Kidney (tissue), 14 donors: ENCODE measurements around the gene PARN. TPM values are rescaled to one million over a fixed set of nuclear protein-coding genes. Genes with fewer than 3 reads are reported as not detected.

Experiments
- DNase-seq, 5 donors: peaks; one replicate each; pipeline ENCODE4 v3.0.0-alpha.2; 2013 to 2020
- FAIRE-seq: peaks from 2 replicates; lab custom pipeline; 2012; peaks lifted over from hg19 to GRCh38; lab: Jason Lieb, UNC
- H3K27ac ChIP-seq, 2 donors: one replicate each; pipeline ENCODE4 v1.7.0; 2013; ENCODE audit warnings: low read depth in 2 of 2, low read length in 2 of 2, inconsistent platforms in 1 of 2
- H3K27me3 ChIP-seq: one replicate; pipeline ENCODE4 v1.7.1; 2013; ENCODE audit warnings: low read length, inconsistent platforms; ENCODE audit not compliant: control insufficient read depth, insufficient read depth
- H3K36me3 ChIP-seq, 3 donors: one replicate each; pipeline versions ENCODE4 v1.7.0 to v1.7.1; 2013; ENCODE audit warnings: low read length in 3 of 3, control low read depth in 1 of 3, inconsistent platforms in 1 of 3; ENCODE audit not compliant: insufficient read depth in 3 of 3, control insufficient read depth in 2 of 3
- H3K4me1 ChIP-seq, 3 donors: one replicate each; pipeline versions ENCODE4 v1.7.0 to v1.7.1; 2013; ENCODE audit warnings: low read length in 3 of 3, inconsistent platforms in 1 of 3, low read depth in 1 of 3; ENCODE audit not compliant: control insufficient read depth in 2 of 3, insufficient read depth in 2 of 3
- H3K4me3 ChIP-seq, 3 donors: one replicate each; pipeline versions ENCODE4 v1.7.0 to v1.8.1; 2013; ENCODE audit warnings: low read length in 3 of 3, control low read depth in 1 of 3, inconsistent platforms in 1 of 3
- H3K9ac ChIP-seq, 3 donors: one replicate each; pipeline versions ENCODE4 v1.7.0 to v1.7.1; 2013; ENCODE audit warnings: low read length in 3 of 3, control low read depth in 1 of 3, inconsistent platforms in 1 of 3
- H3K9me3 ChIP-seq, 3 donors: one replicate each; pipeline versions ENCODE4 v1.7.0 to v1.7.1; 2013; ENCODE audit warnings: low read length in 3 of 3, control low read depth in 1 of 3, inconsistent platforms in 1 of 3; ENCODE audit not compliant: control insufficient read depth in 2 of 3, insufficient read depth in 1 of 3
- intact Hi-C: fragments of 100-400 bp; cut with DNase I; formaldehyde crosslinking; loops from one replicate; pipeline ENCODE4 v1.11.1; 2022
- polyA plus RNA-seq: library from polyadenylated mRNA; stranded (reverse); fragments of 350-450 nt; fragmentation: Illumina TruSeq; extraction: RNeasy Lipid Tissue Mini Kit (QIAGEN cat#74804); gene quantifications from one replicate; pipeline ENCODE4 v1.2.3, GENCODE V29; 2014; ENCODE audit warnings: low read depth, low replicate concordance; ENCODE audit not compliant: insufficient read depth
- total RNA-seq: library from RNA; stranded (reverse); fragmentation: NEBNext Ultra II Directional; extraction: Animal tissue kit (Norgen Biotek cat#: 25700); gene quantifications from one replicate; pipeline ENCODE4 v1.2.1, GENCODE V29; 2021
- TF ChIP-seq, protein P1 (sequence below): IDR thresholded peaks from 3 replicates; pipeline ENCODE4 v1.5.1; 2012; ENCODE audit warnings: mild to moderate bottlenecking, moderate library complexity, borderline replicate concordance; ENCODE audit not compliant: insufficient read depth; ENCODE audit errors: extremely low read depth
- donor health status: control.
- donor health status: control.
- donor health status: control.
- donor health status: control.
- donor health status: control.
- donor health status: DM: yes; HTN: yes; CAD: no.
- donor health status: Normal renal cell carcinoma (clear cell type).

PARN gene
- total and polyA plus RNA-seq, 2 donors from 2014 or later, result 17.3 to 32.5 TPM

DNA sequence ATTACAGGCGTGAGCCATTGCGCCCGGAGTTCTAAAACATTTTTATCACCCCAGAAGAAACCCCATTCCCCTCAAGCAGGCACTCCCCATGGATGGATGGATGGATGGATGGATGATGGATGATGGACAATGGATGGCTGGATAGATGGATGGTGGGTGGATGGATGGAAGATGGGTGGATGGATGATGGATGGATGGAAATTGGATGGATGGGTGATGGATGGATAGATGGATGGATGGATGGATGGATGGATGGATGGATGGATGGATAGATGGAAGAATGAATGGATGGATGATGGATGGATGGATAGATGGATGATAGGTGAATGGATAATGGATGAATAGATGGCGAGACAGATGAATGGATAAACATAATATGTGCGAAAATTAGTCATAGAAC is 47.6 kb upstream of the PARN start:
- no peaks in the 10 kb centered on the region for H3K36me3 ChIP-seq
- TF ChIP-seq, protein P1, sequence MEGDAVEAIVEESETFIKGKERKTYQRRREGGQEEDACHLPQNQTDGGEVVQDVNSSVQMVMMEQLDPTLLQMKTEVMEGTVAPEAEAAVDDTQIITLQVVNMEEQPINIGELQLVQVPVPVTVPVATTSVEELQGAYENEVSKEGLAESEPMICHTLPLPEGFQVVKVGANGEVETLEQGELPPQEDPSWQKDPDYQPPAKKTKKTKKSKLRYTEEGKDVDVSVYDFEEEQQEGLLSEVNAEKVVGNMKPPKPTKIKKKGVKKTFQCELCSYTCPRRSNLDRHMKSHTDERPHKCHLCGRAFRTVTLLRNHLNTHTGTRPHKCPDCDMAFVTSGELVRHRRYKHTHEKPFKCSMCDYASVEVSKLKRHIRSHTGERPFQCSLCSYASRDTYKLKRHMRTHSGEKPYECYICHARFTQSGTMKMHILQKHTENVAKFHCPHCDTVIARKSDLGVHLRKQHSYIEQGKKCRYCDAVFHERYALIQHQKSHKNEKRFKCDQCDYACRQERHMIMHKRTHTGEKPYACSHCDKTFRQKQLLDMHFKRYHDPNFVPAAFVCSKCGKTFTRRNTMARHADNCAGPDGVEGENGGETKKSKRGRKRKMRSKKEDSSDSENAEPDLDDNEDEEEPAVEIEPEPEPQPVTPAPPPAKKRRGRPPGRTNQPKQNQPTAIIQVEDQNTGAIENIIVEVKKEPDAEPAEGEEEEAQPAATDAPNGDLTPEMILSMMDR, result no peak
- H3K27ac ChIP-seq, result no peak overlapping the region
- FAIRE-seq (no peak), DNase-seq (no peak)
- no peaks in the 10 kb centered on the region for H3K9me3 ChIP-seq
- intact Hi-C loops, result no loop called here
- H3K4me1 ChIP-seq, result no peaks in the 10 kb centered on the region
- no peak overlapping the region for H3K4me3 ChIP-seq
- no peaks in the 10 kb centered on the region for H3K27me3 ChIP-seq
- H3K9ac ChIP-seq, result no peak overlapping the region

DNA sequence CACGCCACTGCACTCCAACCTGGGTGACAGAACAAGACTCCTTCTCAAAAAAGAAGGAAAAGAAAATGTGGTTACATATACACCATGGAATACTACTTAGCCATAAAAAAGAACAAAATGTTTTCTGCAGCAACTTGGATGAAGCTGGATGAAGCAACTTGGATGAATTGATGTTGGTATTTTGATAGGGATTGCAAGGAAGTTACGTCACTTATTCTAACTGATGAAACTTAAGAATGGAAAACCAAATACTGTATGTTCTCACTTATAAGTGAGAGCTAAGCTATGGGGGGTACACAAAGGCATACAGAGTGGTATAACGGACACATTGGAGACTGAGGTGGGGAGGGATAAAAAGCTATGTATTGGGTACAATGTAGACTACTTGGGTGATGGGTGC is 46.6 kb upstream of the PARN start:
- Histone ChIP-seq H3K27ac (no peak overlapping the region), H3K9ac (no peak overlapping the region), H3K4me1 (no peaks in the 10 kb centered on the region), H3K36me3 (no peaks in the 10 kb centered on the region), H3K27me3 (no peaks in the 10 kb centered on the region), H3K9me3 (no peaks in the 10 kb centered on the region), H3K4me3 (no peak overlapping the region)
- FAIRE-seq (no peak), DNase-seq (no peak)
- TF ChIP-seq, protein P1, result no peak
- intact Hi-C loops, result no loop called here

DNA sequence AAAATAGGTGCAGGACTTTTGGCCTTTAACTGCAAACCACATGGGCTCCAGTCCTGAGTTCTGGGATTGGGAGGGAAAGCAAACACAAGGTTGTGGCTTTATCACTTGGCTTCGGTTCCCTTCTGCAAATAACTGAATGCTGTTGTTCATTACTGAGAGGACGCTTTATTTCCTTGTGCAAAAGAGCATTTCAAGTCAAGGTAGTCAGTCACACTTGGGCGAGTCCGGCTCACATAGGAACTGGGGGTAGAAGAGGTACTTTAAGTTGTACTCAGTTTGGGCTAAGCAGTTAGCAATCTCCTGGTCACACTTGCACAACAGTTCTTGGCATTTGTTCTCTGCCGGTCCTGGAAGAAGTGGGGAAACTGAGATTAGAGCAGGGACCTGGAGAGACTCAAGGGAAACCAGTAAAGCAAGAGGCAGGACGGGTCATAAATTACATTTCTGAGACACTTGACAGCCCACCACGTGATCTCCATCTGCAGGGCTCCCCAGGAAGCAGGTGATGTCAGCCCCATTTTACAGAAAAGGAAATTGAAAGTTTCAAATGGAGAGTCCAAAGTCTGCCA is 42.4 kb upstream of the PARN start:
- intact Hi-C loops, result no loop called here
- H3K9ac ChIP-seq, result no peak overlapping the region

More for the DNA sequence above, 42.4 kb upstream of the PARN start:
- no peaks in the 10 kb centered on the region for H3K9me3 ChIP-seq
- peaks cover 0 to 7% (median 3%) of the 10 kb centered on the region in 3 donors for H3K36me3 ChIP-seq
- no peaks in the 10 kb centered on the region for H3K27me3 ChIP-seq
- TF ChIP-seq, protein P1, result no peak
- no peak overlapping the region for H3K4me3 ChIP-seq
- FAIRE-seq, result no peak
- no peaks in the 10 kb centered on the region for H3K4me1 ChIP-seq
- DNase-seq, result peak in 3 of 5 donors; percentile 9 to 11 (median 10)
- H3K27ac ChIP-seq, result no peak overlapping the region
